ENCODE data around the gene PCDHGA5.
"Not testable (repeated sequence)": the region's sequence is repeated elsewhere in the genome, so short reads cannot be mapped to it uniquely, and the experiment has no call there.

PCDHGA5 gene

DNA sequence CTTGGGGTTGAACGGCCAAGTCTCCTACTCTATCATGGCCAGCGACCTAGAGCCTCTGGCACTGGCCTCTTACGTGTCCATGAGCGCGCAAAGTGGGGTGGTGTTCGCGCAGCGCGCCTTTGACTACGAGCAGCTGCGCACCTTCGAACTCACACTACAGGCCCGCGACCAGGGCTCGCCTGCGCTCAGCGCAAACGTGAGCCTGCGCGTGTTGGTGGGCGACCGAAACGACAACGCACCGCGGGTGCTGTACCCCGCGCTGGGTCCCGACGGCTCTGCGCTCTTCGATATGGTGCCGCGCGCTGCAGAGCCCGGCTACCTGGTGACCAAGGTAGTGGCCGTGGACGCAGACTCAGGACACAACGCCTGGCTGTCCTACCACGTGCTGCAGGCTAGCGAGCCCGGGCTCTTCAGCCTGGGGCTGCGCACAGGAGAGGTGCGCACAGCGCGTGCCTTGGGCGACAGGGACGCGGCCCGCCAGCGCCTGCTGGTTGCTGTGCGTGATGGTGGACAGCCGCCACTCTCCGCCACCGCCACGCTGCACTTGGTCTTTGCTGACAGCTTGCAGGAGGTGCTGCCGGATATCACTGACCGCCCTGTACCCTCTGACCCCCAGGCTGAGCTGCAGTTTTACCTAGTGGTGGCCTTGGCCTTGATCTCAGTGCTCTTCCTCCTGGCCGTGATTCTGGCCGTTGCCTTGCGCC is 35.7 kb downstream of the PCDHGA5 start:
- no peaks in the 10 kb centered on the region for H3K36me3 ChIP-seq (ENCODE audit: insufficient read depth, low read length)
- H3K4me3 ChIP-seq (ENCODE audit: low read length): no peak overlapping the region
- no peaks in the 10 kb centered on the region for H3K27me3 ChIP-seq (ENCODE audit: insufficient read depth, low read length)
- peaks cover 31% of the 10 kb centered on the region for H3K9me3 ChIP-seq (ENCODE audit: low read length)
- H3K4me1 ChIP-seq (ENCODE audit: insufficient read depth, low read length): no peaks in the 10 kb centered on the region
- H2AFZ ChIP-seq (ENCODE audit: low read depth, low read length): no peak overlapping the region

DNA sequence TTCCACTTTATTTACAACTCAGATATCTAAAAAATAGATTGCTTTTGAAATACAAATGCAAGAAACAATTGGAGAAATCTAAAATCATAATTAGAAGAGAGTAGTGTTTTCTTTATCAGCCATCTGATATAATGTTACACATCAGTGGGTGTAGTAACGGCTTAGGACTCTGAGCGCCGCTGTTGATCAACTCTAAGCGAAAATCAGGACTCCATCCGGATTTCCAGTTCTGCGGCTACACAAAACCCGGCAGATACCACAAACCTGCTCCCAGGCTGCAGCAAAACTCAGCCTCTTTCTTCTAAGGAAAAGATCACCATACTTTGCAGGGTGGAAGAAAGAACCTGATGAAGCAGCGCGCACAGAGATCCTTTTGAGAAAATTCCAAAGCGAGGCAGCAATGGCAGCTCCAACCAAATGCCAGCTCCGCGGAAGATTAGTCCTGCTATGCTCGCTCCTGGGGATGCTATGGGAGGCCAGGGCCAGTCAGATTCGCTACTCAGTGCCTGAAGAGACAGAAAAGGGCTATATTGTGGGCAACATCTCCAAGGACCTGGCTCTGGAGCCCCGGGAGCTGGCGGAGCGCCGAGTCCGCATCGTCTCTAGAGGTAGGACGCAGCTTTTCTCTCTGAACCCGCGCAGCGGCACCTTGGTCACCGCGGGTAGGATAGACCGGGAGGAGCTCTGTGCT is 38.7 kb downstream of the PCDHGA5 start, which contains the start of gene PCDHGA9:
Gene PCDHGA9, plus strand, starts transcription at position 226 of the 691 bp plus-strand sequence. Its CDS starts 175 bp downstream, at position 401.
- Histone ChIP-seq H2AFZ (ENCODE audit: low read depth, low read length) (no peak within 1 kb of the TSS), H3K27me3 (ENCODE audit: insufficient read depth, low read length) (no peaks in the 10 kb centered on the region), H3K36me3 (ENCODE audit: insufficient read depth, low read length) (no peaks in the 10 kb centered on the region), H3K9me3 (ENCODE audit: low read length) (peaks cover 34% of the 10 kb centered on the region), H3K4me3 (ENCODE audit: low read length) (no peak within 1 kb of the TSS), H3K4me1 (ENCODE audit: insufficient read depth, low read length) (no peaks in the 10 kb centered on the region)

DNA sequence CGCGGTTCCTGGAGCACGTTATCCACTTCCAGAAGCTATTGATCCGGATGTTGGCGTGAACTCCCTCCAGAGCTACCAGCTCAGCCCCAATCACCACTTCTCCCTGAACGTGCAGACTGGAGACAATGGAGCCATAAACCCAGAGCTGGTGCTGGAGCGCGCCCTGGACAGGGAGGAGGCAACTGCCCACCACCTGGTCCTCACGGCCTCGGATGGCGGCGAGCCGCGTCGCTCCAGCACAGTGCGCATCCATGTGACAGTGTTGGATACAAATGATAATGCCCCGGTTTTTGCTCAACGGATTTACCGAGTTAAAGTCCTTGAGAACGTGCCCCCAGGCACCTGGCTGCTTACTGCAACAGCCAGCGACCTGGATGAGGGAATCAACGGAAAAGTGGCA is 39.4 kb downstream of the PCDHGA5 start:
- H3K4me1 ChIP-seq (ENCODE audit: insufficient read depth, low read length): no peaks in the 10 kb centered on the region
- H3K27me3 ChIP-seq (ENCODE audit: insufficient read depth, low read length): no peaks in the 10 kb centered on the region
- peaks cover 34% of the 10 kb centered on the region for H3K9me3 ChIP-seq (ENCODE audit: low read length)
- H3K4me3 ChIP-seq (ENCODE audit: low read length): no peak overlapping the region
- no peaks in the 10 kb centered on the region for H3K36me3 ChIP-seq (ENCODE audit: insufficient read depth, low read length)
- H2AFZ ChIP-seq (ENCODE audit: low read depth, low read length): no peak overlapping the region

DNA sequence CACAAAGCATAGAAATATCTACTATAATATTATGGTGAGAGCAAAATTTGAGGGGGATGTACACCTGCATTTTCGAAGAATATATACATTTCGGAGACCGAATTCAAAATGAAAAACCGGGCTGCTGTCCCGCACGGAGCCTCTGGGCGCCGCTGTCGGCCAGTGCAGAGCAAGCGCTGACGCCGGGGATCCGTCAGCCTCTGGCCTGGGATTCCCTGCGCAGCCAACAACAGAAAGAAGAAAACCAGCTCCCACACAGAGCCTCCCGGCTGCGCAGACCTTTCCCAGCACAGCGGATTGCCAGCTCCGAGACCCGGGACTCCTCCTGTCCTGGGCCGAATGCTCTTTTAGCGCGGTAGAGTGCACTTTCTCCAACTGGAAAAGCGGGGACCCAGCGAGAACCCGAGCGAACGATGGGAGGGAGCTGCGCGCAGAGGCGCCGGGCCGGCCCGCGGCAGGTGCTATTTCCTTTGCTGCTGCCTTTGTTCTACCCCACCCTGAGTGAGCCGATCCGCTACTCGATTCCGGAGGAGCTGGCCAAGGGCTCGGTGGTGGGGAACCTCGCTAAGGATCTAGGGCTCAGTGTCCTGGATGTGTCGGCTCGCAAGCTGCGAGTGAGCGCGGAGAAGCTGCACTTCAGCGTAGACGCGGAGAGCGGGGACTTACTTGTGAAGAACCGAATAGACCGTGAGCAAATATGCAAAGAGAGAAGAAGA is 44.0 kb downstream of the PCDHGA5 start, which contains the start of gene PCDHGB6:
Gene PCDHGB6, plus strand, starts transcription at position 232 of the 716 bp plus-strand sequence. Its CDS starts 182 bp downstream, at position 414.
- Histone ChIP-seq H3K9me3 (ENCODE audit: low read length) (peaks cover 44% of the 10 kb centered on the region), H3K4me3 (ENCODE audit: low read length) (peak within 1 kb of the TSS; percentile 43)
- not testable (repeated sequence) for H3K4me1 ChIP-seq (ENCODE audit: insufficient read depth, low read length); H3K27me3 ChIP-seq (ENCODE audit: insufficient read depth, low read length); H2AFZ ChIP-seq (ENCODE audit: low read depth, low read length); H3K36me3 ChIP-seq (ENCODE audit: insufficient read depth, low read length)

DNA sequence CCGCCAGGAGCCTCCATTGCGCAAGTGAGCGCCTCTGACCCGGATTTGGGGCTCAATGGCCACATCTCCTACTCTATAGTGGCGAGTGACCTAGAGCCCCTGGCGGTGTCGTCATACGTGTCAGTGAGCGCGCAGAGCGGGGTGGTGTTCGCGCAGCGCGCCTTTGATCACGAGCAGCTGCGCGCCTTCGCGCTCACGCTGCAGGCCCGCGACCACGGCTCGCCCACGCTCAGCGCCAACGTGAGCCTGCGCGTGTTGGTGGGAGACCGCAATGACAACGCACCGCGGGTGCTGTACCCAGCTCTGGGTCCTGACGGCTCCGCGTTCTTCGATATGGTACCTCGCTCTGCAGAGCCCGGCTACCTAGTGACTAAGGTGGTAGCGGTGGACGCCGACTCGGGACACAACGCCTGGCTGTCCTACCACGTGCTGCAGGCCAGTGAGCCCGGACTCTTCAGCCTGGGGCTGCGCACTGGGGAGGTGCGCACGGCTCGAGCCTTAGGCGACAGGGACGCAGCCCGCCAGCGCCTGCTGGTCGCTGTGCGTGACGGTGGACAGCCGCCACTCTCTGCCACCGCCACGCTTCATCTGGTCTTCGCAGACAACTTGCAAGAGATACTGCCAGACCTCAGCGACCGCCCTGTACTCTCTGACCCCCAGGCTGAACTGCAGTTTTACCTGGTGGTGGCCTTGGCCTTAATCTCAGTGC is 45.8 kb downstream of the PCDHGA5 start:
- Histone ChIP-seq H3K9me3 (ENCODE audit: low read length) (peaks cover 47% of the 10 kb centered on the region), H3K36me3 (ENCODE audit: insufficient read depth, low read length) (peaks cover 11% of the 10 kb centered on the region), H3K4me1 (ENCODE audit: insufficient read depth, low read length) (no peaks in the 10 kb centered on the region), H2AFZ (ENCODE audit: low read depth, low read length) (no peak overlapping the region), H3K4me3 (ENCODE audit: low read length) (no peak overlapping the region), H3K27me3 (ENCODE audit: insufficient read depth, low read length) (no peaks in the 10 kb centered on the region)

DNA sequence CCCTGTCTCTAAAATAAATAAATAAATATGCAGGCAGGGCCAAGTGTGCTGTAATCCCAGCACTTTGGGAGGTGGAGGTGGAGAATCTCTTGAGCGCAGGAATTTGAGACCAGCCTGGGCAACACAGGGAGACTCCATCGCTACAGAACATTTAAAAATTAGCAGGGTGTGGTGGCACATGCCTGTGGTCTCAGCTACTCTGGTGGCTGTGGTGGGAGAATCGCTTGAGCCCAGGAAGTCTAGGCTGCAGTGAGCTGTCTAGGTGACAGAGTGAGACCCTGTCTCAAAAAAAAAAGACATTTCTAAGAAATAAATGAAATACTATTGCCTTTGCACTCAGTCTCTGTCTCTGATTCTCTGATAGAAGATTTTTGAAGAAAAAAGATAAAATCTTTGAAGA is 47.6 kb downstream of the PCDHGA5 start:
- Histone ChIP-seq H3K27me3 (ENCODE audit: insufficient read depth, low read length) (no peaks in the 10 kb centered on the region), H2AFZ (ENCODE audit: low read depth, low read length) (no peak overlapping the region), H3K9me3 (ENCODE audit: low read length) (peaks cover 44% of the 10 kb centered on the region), H3K36me3 (ENCODE audit: insufficient read depth, low read length) (peaks cover 13% of the 10 kb centered on the region), H3K4me3 (ENCODE audit: low read length) (peak overlapping the region; percentile 20), H3K4me1 (ENCODE audit: insufficient read depth, low read length) (no peaks in the 10 kb centered on the region)

- Histone ChIP-seq H3K36me3 (ENCODE audit: insufficient read depth, low read length) (peaks cover 13% of the 10 kb centered on the region), H3K27me3 (ENCODE audit: insufficient read depth, low read length) (no peaks in the 10 kb centered on the region), H3K4me1 (ENCODE audit: insufficient read depth, low read length) (no peaks in the 10 kb centered on the region), H2AFZ (ENCODE audit: low read depth, low read length) (no peak within 1 kb of the TSS), H3K4me3 (ENCODE audit: low read length) (peak within 1 kb of the TSS; percentile 56), H3K9me3 (ENCODE audit: low read length) (peaks cover 52% of the 10 kb centered on the region)
Measured at GRCh38 chr5:141412854-141413539, 49.0 kb downstream of the PCDHGA5 start, which contains the start of gene PCDHGA10. TSS of gene PCDHGA10 (plus strand) at chr5:141412987. CDS start at chr5:141413176, 189 bp downstream.

DNA sequence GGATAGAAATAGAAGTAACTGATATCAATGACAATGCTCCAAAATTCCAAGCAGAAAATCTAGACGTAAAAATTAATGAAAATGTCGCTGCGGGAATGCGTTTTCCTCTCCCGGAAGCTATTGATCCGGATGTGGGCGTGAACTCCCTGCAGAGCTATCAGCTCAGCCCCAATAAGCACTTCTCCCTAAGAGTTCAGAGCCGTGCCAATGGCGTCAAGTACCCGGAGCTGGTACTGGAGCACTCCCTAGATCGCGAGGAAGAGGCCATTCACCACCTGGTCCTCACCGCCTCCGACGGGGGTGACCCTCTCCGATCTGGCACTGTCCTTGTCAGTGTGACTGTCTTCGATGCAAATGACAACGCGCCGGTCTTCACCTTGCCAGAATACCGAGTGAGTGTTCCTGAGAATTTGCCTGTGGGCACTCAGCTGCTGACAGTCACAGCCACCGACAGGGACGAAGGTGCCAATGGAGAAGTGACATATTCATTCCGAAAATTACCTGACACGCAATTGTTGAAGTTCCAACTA is 49.6 kb downstream of the PCDHGA5 start:
- H3K9me3 ChIP-seq (ENCODE audit: low read length): peaks cover 58% of the 10 kb centered on the region
- H3K36me3 ChIP-seq (ENCODE audit: insufficient read depth, low read length): peaks cover 18% of the 10 kb centered on the region
- H3K27me3 ChIP-seq (ENCODE audit: insufficient read depth, low read length): no peaks in the 10 kb centered on the region
- H2AFZ ChIP-seq (ENCODE audit: low read depth, low read length): no peak overlapping the region
- no peaks in the 10 kb centered on the region for H3K4me1 ChIP-seq (ENCODE audit: insufficient read depth, low read length)
- peak overlapping the region; percentile 56 for H3K4me3 ChIP-seq (ENCODE audit: low read length)

DNA sequence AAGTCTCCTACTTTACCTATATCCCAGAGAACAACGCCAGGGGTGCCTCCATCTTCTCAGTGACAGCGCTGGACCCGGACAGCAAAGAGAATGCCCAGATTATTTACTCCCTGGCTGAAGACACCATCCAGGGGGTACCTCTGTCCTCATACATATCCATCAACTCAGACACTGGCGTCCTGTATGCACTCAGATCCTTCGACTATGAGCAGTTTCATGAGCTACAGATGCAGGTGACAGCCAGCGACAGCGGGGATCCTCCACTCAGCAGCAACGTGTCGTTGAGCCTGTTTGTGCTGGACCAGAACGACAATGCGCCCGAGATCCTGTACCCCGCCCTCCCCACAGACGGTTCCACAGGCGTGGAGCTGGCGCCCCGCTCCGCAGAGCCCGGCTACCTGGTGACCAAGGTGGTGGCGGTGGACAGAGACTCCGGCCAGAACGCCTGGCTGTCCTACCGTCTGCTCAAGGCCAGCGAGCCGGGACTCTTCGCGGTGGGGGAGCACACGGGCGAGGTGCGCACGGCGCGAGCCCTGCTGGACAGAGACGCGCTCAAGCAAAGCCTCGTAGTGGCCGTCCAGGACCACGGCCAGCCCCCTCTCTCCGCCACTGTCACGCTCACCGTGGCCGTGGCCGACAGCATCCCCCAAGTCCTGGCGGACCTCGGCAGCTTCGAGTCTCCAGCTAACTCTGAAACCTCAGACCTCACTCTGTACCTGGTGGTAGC is 50.7 kb downstream of the PCDHGA5 start:
- H3K4me1 ChIP-seq (ENCODE audit: insufficient read depth, low read length); H2AFZ ChIP-seq (ENCODE audit: low read depth, low read length); H3K27me3 ChIP-seq (ENCODE audit: insufficient read depth, low read length); H3K4me3 ChIP-seq (ENCODE audit: low read length): not testable (repeated sequence)
- Histone ChIP-seq H3K9me3 (ENCODE audit: low read length) (peaks cover 58% of the 10 kb centered on the region), H3K36me3 (ENCODE audit: insufficient read depth, low read length) (peaks cover 29% of the 10 kb centered on the region)

- not testable (repeated sequence) for H3K4me3 ChIP-seq (ENCODE audit: low read length)
- H3K36me3 ChIP-seq (ENCODE audit: insufficient read depth, low read length): peaks cover 32% of the 10 kb centered on the region
Measured at GRCh38 chr5:141415275-141415618, 51.3 kb downstream of the PCDHGA5 start.

More at GRCh38 chr5:141415275-141415618, 51.3 kb downstream of the PCDHGA5 start:
- not testable (repeated sequence) for H3K4me1 ChIP-seq (ENCODE audit: insufficient read depth, low read length); H3K27me3 ChIP-seq (ENCODE audit: insufficient read depth, low read length); H2AFZ ChIP-seq (ENCODE audit: low read depth, low read length)
- H3K9me3 ChIP-seq (ENCODE audit: low read length): peaks cover 55% of the 10 kb centered on the region

All from neuron (in vitro differentiated cells).